ENCODE data around the gene TMEM232.

The TMEM232 gene

DNA sequence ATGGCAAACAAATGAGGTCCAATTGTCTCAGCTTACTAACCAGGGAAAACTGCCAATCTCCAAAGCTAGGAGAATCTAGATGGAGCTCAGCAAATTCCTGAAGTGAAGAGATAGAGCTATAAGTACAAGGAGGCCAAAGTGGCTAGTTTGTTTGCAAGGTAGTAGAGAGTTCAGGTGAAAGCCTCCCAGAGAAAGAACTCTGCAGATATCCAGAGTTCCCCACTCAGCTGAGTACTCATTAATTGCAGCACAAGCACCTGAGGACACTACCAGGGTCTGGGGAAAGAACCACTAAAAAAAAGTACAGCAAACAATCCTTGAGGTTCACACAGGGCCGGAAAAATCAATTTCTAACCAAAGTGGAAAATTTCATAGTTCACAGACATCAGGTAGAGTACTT, 250.9 kb downstream of the TMEM232 start:
- H3K9ac ChIP-seq (ENCODE audit: low read length), result no peak overlapping the region
- no peak for TF ChIP-seq EZH2 (IDR thresholded peaks at IDR 0.05; ENCODE audit: borderline replicate concordance, low read length)
- TF ChIP-seq, protein P1, sequence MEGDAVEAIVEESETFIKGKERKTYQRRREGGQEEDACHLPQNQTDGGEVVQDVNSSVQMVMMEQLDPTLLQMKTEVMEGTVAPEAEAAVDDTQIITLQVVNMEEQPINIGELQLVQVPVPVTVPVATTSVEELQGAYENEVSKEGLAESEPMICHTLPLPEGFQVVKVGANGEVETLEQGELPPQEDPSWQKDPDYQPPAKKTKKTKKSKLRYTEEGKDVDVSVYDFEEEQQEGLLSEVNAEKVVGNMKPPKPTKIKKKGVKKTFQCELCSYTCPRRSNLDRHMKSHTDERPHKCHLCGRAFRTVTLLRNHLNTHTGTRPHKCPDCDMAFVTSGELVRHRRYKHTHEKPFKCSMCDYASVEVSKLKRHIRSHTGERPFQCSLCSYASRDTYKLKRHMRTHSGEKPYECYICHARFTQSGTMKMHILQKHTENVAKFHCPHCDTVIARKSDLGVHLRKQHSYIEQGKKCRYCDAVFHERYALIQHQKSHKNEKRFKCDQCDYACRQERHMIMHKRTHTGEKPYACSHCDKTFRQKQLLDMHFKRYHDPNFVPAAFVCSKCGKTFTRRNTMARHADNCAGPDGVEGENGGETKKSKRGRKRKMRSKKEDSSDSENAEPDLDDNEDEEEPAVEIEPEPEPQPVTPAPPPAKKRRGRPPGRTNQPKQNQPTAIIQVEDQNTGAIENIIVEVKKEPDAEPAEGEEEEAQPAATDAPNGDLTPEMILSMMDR (IDR thresholded peaks at IDR 0.05; ENCODE audit: low read length), result no peak
- H3K9me2 ChIP-seq (ENCODE audit: low read depth, low read length), result no peaks in the 10 kb centered on the region
- H3K27me3 ChIP-seq (ENCODE audit: insufficient read depth, low read length), result no peaks in the 10 kb centered on the region
- no peaks in the 10 kb centered on the region for H3K4me1 ChIP-seq (ENCODE audit: insufficient read depth, low read length, severe bottlenecking)
- H3K4me2 ChIP-seq (ENCODE audit: low read length), result no peak overlapping the region
- no peak overlapping the region for H2AFZ ChIP-seq (ENCODE audit: low read length)
- H3K36me3 ChIP-seq (ENCODE audit: insufficient read depth, low read length), result no peaks in the 10 kb centered on the region
- no peaks in the 10 kb centered on the region; the same call in 1 of the 2 replicates for H3F3A ChIP-seq (ENCODE audit: insufficient read depth, low read length)
- peaks cover 13% of the 10 kb centered on the region; the same call in 1 of the 2 replicates for H3K9me3 ChIP-seq (ENCODE audit: low read length)
- no peak overlapping the region for H3K27ac ChIP-seq (ENCODE audit: low read depth, low read length, poor library complexity, severe bottlenecking)
- H4K20me1 ChIP-seq (ENCODE audit: insufficient read depth, low read length), result no peaks in the 10 kb centered on the region
- H3K79me2 ChIP-seq (ENCODE audit: insufficient read depth, low read length), result no peaks in the 10 kb centered on the region
- no peak overlapping the region for H3K4me3 ChIP-seq (ENCODE audit: low read depth, low read length, poor library complexity, severe bottlenecking)

DNA sequence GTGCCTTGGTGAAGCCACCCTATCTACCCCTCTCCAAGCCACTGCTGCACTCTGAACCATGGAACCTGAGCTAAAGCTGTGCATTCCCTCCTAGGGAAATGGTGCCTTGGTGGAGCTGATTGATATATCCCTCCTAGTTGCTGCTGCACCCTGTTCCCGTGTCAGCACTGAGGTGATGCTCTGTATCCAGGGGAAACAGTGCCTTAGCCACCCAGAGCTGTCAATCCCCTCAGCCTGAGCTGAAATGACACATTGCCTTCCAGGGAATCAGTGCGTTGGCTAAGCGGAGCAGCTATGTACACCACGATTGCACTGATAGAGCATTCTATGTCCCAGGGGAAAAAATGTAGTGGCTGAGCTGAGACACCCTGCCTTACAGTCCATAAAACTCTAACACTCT, 257.0 kb downstream of the TMEM232 start:
- Histone ChIP-seq H2AFZ (ENCODE audit: low read length) (no peak overlapping the region), H3K4me2 (ENCODE audit: low read length) (no peak overlapping the region), H3F3A (ENCODE audit: insufficient read depth, low read length) (no peaks in the 10 kb centered on the region), H4K20me1 (ENCODE audit: insufficient read depth, low read length) (no peaks in the 10 kb centered on the region), H3K4me3 (ENCODE audit: low read depth, low read length, poor library complexity, severe bottlenecking) (no peak overlapping the region), H3K36me3 (ENCODE audit: insufficient read depth, low read length) (no peaks in the 10 kb centered on the region), H3K79me2 (ENCODE audit: insufficient read depth, low read length) (no peaks in the 10 kb centered on the region), H3K4me1 (ENCODE audit: insufficient read depth, low read length, severe bottlenecking) (no peaks in the 10 kb centered on the region), H3K27ac (ENCODE audit: low read depth, low read length, poor library complexity, severe bottlenecking) (no peak overlapping the region), H3K9ac (ENCODE audit: low read length) (no peak overlapping the region), H3K9me3 (ENCODE audit: low read length) (peaks cover 17% of the 10 kb centered on the region), H3K9me2 (ENCODE audit: low read depth, low read length) (no peaks in the 10 kb centered on the region), H3K27me3 (ENCODE audit: insufficient read depth, low read length) (no peaks in the 10 kb centered on the region)
- TF ChIP-seq, protein P1 (IDR thresholded peaks at IDR 0.05; ENCODE audit: low read length), result no peak
- no peak for TF ChIP-seq EZH2 (IDR thresholded peaks at IDR 0.05; ENCODE audit: borderline replicate concordance, low read length)

DNA sequence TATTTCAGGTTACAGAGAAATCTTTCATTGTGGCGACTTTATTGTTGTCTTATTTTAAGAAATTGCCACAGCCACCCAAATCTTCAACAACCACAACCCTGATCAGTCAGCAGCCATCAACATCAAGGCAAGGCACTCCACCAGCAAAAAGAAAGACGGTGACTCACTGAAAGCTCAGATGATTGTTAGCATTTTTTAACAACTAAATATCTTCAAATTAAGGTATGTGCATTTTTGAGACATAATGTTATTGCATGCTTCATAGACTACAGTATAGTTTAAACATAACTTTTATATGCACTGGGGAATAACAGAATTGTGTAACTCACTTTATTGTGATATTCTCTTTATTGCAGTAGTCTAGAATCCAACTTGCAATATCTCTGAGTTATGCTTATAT, 263.4 kb downstream of the TMEM232 start:
- TF ChIP-seq, protein P1 (IDR thresholded peaks at IDR 0.05; ENCODE audit: low read length), result no peak
- TF ChIP-seq EZH2 (IDR thresholded peaks at IDR 0.05; ENCODE audit: borderline replicate concordance, low read length), result no peak

More for the DNA sequence above, 263.4 kb downstream of the TMEM232 start:
- Histone ChIP-seq H3K4me3 (ENCODE audit: low read depth, low read length, poor library complexity, severe bottlenecking) (no peak overlapping the region), H3F3A (ENCODE audit: insufficient read depth, low read length) (no peaks in the 10 kb centered on the region), H3K4me1 (ENCODE audit: insufficient read depth, low read length, severe bottlenecking) (no peaks in the 10 kb centered on the region), H3K27ac (ENCODE audit: low read depth, low read length, poor library complexity, severe bottlenecking) (no peak overlapping the region), H4K20me1 (ENCODE audit: insufficient read depth, low read length) (no peaks in the 10 kb centered on the region), H3K9me3 (ENCODE audit: low read length) (no peaks in the 10 kb centered on the region), H2AFZ (ENCODE audit: low read length) (no peak overlapping the region), H3K9me2 (ENCODE audit: low read depth, low read length) (no peaks in the 10 kb centered on the region), H3K9ac (ENCODE audit: low read length) (no peak overlapping the region), H3K36me3 (ENCODE audit: insufficient read depth, low read length) (no peaks in the 10 kb centered on the region), H3K4me2 (ENCODE audit: low read length) (no peak overlapping the region), H3K27me3 (ENCODE audit: insufficient read depth, low read length) (no peaks in the 10 kb centered on the region), H3K79me2 (ENCODE audit: insufficient read depth, low read length) (no peaks in the 10 kb centered on the region)

Measured in OCI-LY1 (cell line).